HL-60 (cell line): ENCODE measurements around the gene KCNV2.

ENCODE experiments used
- DNase-seq, 2 experiments: peaks; one replicate each; pipeline ENCODE4 v3.0.0-alpha.2; 2010 to 2020; ENCODE audit warnings: low read depth in 1 of 2, low spot score in 1 of 2
- H3K27ac ChIP-seq: fragments of 250-450 bp; sonication (Bioruptor Pico); replicated peaks from 2 replicates; pipeline ENCODE4 v1.5.1; 2020; ENCODE audit warnings: mild to moderate bottlenecking, moderate library complexity
- H3K27me3 ChIP-seq: fragments of 250-450 bp; sonication (Bioruptor Pico); 2 replicates; pipeline ENCODE4 v1.5.1; 2021; ENCODE audit warnings: mild to moderate bottlenecking, moderate library complexity; ENCODE audit not compliant: insufficient read depth, poor library complexity, severe bottlenecking
- H3K4me3 ChIP-seq: replicated peaks from 2 replicates; pipeline ENCODE4 v1.5.1; 2011; ENCODE audit warnings: mild to moderate bottlenecking, control low read depth, low read length; ENCODE audit not compliant: insufficient read depth
- CTCF ChIP-seq: IDR thresholded peaks from one replicate; pipeline ENCODE4 v1.5.1; 2011; ENCODE audit warnings: low read length, control low read depth, inconsistent platforms; ENCODE audit not compliant: insufficient read depth
- GABPA ChIP-seq: IDR thresholded peaks from 2 replicates; pipeline ENCODE4 v1.6.1; 2012; ENCODE audit warnings: low read depth
- POLR2AphosphoS5 ChIP-seq: IDR thresholded peaks from 2 replicates; pipeline ENCODE4 v1.6.1; 2012; ENCODE audit warnings: low read depth
- REST ChIP-seq: IDR thresholded peaks from 2 replicates; pipeline ENCODE4 v1.6.1; 2012; ENCODE audit warnings: low read depth; ENCODE audit not compliant: insufficient replicate concordance
- SPI1 ChIP-seq: IDR thresholded peaks from 2 replicates; pipeline ENCODE4 v1.6.1; 2012; ENCODE audit warnings: low read depth, mild to moderate bottlenecking, borderline replicate concordance
- long read RNA-seq: library from polyadenylated mRNA; unstranded; transcript quantifications from one replicate; pipeline ENCODE4 v2.0.0, GENCODE V29; 2020

KCNV2 gene
- long read RNA-seq, partial matches to known transcripts = 0 of 1 reads
- long read RNA-seq, other reads (novel, unspliced or antisense) = 1 of 1 reads

DNA sequence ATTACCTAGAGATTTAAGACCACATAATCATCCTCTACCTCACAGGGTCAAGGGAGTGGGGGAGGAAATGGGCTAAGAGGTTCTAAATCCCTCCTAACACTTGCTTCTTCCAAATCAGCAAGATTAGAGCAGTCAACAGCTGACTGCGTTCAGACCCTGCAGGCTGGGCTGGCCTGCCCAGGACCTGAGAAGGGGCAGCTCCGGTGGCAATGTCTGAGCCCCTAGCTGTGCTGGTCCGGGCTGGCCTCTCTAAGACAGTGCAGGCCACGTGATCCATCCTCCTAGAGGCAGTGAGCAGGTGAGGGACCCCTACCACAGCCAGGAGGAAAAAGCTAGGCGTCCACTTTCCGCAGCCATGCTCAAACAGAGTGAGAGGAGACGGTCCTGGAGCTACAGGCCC, at the start of gene KCNV2:
TSS of gene KCNV2 (plus strand) at position 126 of the 400 bp plus-strand sequence. CDS start at position 356, 230 bp downstream.
- no peak within 1 kb of the TSS for H3K4me3 ChIP-seq
- no peak for TF ChIP-seq REST
- TF ChIP-seq POLR2AphosphoS5 = no peak
- no peak for TF ChIP-seq GABPA
- no peak for TF ChIP-seq SPI1
- no peak for TF ChIP-seq CTCF
- no peaks in the 10 kb centered on the region for H3K27me3 ChIP-seq
- no peak for DNase-seq
- H3K27ac ChIP-seq = no peak within 1 kb of the TSS

DNA sequence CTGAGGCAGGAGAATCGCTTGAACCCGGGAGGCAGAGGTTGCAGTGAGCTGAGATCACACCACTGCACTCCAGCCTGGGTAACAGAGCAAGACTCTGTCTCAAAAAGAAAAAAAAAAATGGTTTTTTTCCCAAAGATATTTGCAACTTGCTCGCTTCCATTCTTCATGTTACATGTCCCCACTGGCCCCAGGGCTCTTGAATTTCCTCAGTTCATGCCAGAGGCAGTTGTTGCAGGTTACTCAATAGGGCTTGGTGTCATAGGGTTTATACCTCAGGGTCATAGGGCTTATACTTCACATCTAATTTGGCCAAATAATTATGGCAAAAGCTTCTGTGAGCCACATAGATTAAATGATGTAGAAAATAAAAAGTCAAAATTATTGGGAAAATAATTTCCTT, 44.1 kb upstream of the KCNV2 start:
- Histone ChIP-seq H3K27ac (no peak overlapping the region), H3K27me3 (no peaks in the 10 kb centered on the region), H3K4me3 (no peak overlapping the region)
- TF ChIP-seq REST (no peak), CTCF (no peak), POLR2AphosphoS5 (no peak), GABPA (no peak), SPI1 (no peak)
- DNase-seq = no peak

DNA sequence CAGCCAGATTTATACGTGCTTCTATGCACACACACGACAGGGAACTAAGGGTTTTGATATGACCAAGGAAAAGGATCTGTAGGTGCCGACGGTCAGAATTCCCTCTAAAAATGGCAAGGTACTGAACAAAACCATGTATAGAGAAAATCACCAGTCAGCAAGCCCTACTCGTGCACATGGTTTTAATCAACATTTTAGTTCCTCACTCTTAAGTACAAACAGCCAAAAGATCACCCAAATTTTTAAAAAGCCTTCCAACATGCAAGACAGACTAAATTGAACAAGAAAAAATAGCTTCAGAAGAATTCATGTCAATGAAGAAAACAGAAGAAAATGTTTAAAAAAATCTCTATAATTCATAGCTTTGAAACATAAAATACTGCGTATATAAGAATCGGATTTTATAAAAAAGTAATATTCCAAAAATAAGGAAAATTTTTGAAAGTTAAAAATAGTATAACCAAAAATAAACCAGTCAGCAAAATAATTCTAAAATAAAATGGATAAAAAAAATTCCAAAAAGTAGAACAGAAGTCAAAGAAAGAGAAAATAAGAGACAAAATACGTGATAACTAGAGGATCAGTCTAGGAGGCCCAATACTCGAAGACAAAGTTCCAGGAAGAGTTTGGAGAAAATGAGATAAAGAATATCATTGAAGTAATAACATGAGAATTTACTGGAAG, 43.0 kb upstream of the KCNV2 start:
- no peak overlapping the region for H3K4me3 ChIP-seq
- H3K27ac ChIP-seq = no peak overlapping the region
- no peaks in the 10 kb centered on the region for H3K27me3 ChIP-seq
- TF ChIP-seq GABPA (no peak), SPI1 (no peak), POLR2AphosphoS5 (no peak), REST (no peak), CTCF (no peak)
- no peak for DNase-seq
